Urinary bladder (tissue), 4 donors: ENCODE results near the gene CYP46A1. TPM values are rescaled to one million over a fixed set of nuclear protein-coding genes. Genes with fewer than 3 reads are reported as not detected.

Experiments used
- DNase-seq: peaks from one replicate; pipeline ENCODE4 v3.0.0-alpha.2; 2015; ENCODE audit errors: extremely low spot score
- H3K27ac ChIP-seq: one replicate; pipeline ENCODE4 v1.5.1; 2013; ENCODE audit warnings: low read depth, mild to moderate bottlenecking, moderate library complexity
- H3K36me3 ChIP-seq: one replicate; pipeline ENCODE4 v1.6.1; 2013; ENCODE audit warnings: mild to moderate bottlenecking, moderate library complexity; ENCODE audit not compliant: insufficient read depth
- H3K4me1 ChIP-seq: one replicate; pipeline ENCODE4 v1.6.1; 2013; ENCODE audit warnings: mild to moderate bottlenecking, moderate library complexity; ENCODE audit not compliant: insufficient read depth
- H3K4me3 ChIP-seq: one replicate; pipeline ENCODE4 v1.5.1; 2013; ENCODE audit warnings: low read depth, low read length
- WGBS: extraction: QIAGEN DNeasy Blood & Tissue Kit; methylation state at CpG from one replicate; pipeline ENCODE4 v1.1.7; 2013; 5-methylcytosine and 5-hydroxymethylcytosine counted together
- polyA plus RNA-seq: library from polyadenylated mRNA; stranded (reverse); fragments of 200-250 nt; gene quantifications from one replicate; pipeline ENCODE4 v1.2.3, GENCODE V29; 2013
- total RNA-seq: library from RNA; depleted of rRNA; stranded (reverse); fragments of >200 nt; gene quantifications from one replicate; pipeline ENCODE4 v1.2.3, GENCODE V29; 2014
- donor health status: healthy with polysubstance abuse.
- donor health status: healthy.

Gene CYP46A1
- total and polyA plus RNA-seq, 2 donors: 0.91 to 2.7 TPM

- DNase-seq: no peak
- no peaks in the 10 kb centered on the region for H3K4me1 ChIP-seq
Observed at GRCh38 chr14:99763527-99764221, 79.6 kb downstream of the CYP46A1 start.

DNA sequence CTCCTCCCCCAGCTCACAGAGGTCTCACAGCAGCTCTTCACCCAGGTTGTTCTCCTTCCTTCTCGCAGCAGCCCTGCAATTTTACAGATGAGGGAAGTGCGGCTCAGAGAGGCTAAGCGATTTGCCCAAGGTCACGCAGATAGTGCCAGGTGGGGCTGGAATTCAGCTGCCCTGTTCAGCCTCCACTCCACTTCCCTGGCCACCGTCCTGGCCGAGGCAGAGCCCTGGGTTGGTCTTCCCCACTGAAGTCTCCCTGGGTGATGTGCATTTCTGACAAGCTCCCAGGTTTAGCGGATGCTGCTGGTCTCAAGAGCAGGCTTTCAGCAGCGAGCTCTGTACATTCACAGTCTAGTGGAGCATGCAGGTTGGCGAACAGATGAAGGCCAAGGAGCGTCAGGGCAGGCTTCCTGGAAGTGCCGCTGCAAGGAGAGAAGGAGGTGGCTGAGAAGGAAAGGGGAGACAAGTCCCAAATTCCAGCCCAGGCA, 80.2 kb downstream of the CYP46A1 start:
- Histone ChIP-seq H3K36me3 (no peaks in the 10 kb centered on the region), H3K4me1 (no peaks in the 10 kb centered on the region), H3K4me3 (no peak overlapping the region), H3K27ac (no peak overlapping the region)
- 93% methylated on average over 11 of the region's 11 CpGs for WGBS
- no peak for DNase-seq

More at GRCh38 chr14:99763527-99764221, 79.6 kb downstream of the CYP46A1 start:
- Histone ChIP-seq H3K36me3 (no peaks in the 10 kb centered on the region), H3K4me3 (no peak overlapping the region), H3K27ac (no peak overlapping the region)
- WGBS: 91% methylated on average over 13 of the region's 13 CpGs

DNA sequence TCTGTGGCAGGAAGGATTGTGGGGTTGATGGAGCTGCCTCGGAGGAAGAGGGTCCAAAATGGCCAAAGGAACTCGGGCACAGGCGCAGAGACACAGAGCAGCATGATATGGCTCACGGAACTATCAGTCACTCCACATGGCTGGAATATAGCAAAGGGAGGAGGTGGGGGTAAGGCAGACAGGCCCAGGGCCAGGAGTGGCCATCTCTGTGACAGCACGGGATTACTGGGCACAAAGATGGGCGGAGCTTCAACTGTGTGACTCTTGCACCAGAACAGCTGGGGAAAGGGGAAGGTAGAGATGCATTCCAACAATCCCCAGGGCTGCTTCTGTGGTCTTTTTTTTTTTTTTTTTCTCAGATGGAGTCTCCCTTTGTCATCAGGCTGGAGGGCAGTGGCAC, 84.3 kb downstream of the CYP46A1 start:
- DNase-seq: no peak
- H3K4me3 ChIP-seq: no peak overlapping the region
- H3K4me1 ChIP-seq: no peaks in the 10 kb centered on the region
- WGBS: 74% methylated on average over 6 of the region's 6 CpGs
- H3K27ac ChIP-seq: no peak overlapping the region
- no peaks in the 10 kb centered on the region for H3K36me3 ChIP-seq

DNA sequence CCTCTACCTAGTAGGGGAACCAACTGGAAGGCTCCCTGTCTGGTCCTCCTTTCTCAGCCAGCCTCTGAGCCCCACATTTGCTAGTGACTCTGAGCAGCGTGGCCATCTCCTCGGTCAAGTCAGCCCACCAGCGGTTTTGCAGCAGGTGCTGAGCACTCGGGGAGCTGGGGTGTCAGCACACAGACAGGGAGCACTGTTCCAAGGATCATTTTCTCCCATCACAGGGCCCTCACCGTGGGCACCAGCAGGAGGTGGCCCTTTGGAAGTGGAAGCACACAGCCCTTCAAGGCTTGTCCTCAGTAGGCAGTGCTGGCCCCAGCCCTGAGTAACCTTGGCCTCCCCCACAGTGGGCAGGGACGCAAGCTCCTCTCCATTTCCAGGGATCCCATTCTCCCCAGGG, 85.0 kb downstream of the CYP46A1 start:
- WGBS: 97% methylated on average over 6 of the region's 6 CpGs
- Histone ChIP-seq H3K36me3 (no peaks in the 10 kb centered on the region), H3K27ac (no peak overlapping the region), H3K4me3 (no peak overlapping the region), H3K4me1 (no peaks in the 10 kb centered on the region)
- DNase-seq: no peak

DNA sequence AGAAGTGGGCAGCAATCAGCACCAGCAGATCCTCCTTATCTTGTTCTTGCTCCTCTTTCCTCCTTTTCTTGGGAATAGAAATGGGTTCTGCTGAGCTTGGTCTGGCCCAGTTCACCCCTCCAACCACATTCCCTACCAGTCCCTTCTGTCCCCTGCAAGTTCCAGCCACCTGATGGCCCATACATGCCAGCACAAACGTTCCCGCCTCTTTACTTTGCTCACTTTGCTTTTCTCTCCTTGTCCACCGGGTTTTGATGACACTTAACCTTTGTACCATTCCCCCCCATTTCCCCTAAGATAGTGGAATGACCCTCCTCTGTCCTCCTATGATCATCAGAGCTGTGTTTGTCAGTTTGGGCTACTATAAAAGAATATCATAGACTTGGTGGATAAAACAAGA, 85.7 kb downstream of the CYP46A1 start:
- no peaks in the 10 kb centered on the region for H3K4me1 ChIP-seq
- no peak overlapping the region for H3K27ac ChIP-seq
- no peak for DNase-seq

GRCh38 chr14:99772371-99773283, 88.5 kb downstream of the CYP46A1 start:
- H3K27ac ChIP-seq: no peak overlapping the region
- H3K4me1 ChIP-seq: no peaks in the 10 kb centered on the region
- H3K36me3 ChIP-seq: no peaks in the 10 kb centered on the region
- H3K4me3 ChIP-seq: no peak overlapping the region
- DNase-seq: no peak
- WGBS: 73% methylated on average over 8 of the region's 8 CpGs

More for the DNA sequence above, 85.7 kb downstream of the CYP46A1 start:
- Histone ChIP-seq H3K36me3 (no peaks in the 10 kb centered on the region), H3K4me3 (no peak overlapping the region)
- 81% methylated on average over 3 of the region's 3 CpGs for WGBS

- no peaks in the 10 kb centered on the region for H3K4me1 ChIP-seq
- H3K36me3 ChIP-seq: no peaks in the 10 kb centered on the region
- 65% methylated on average over 26 of the region's 26 CpGs for WGBS
- DNase-seq: no peak
- H3K4me3 ChIP-seq: no peak overlapping the region
- no peak overlapping the region for H3K27ac ChIP-seq
Observed at GRCh38 chr14:99773521-99774497, 89.7 kb downstream of the CYP46A1 start.

- WGBS: 45% methylated on average over 6 of the region's 6 CpGs
- DNase-seq: no peak
Observed at GRCh38 chr14:99774556-99775307, 90.6 kb downstream of the CYP46A1 start.

GRCh38 chr14:99775351-99775750, 91.3 kb downstream of the CYP46A1 start:
- no peak for DNase-seq
- 78% methylated on average over 9 of the region's 9 CpGs for WGBS
- no peaks in the 10 kb centered on the region for H3K4me1 ChIP-seq
- H3K4me3 ChIP-seq: no peak overlapping the region
- no peaks in the 10 kb centered on the region for H3K36me3 ChIP-seq
- H3K27ac ChIP-seq: no peak overlapping the region

More at GRCh38 chr14:99774556-99775307, 90.6 kb downstream of the CYP46A1 start:
- H3K27ac ChIP-seq: no peak overlapping the region
- no peaks in the 10 kb centered on the region for H3K36me3 ChIP-seq
- no peaks in the 10 kb centered on the region for H3K4me1 ChIP-seq
- H3K4me3 ChIP-seq: no peak overlapping the region

Other genes with a start within 250 kb of the CYP46A1 start
- 72.1 TPM for gene SETD3, start 203.4 kb upstream of the CYP46A1 start, total RNA-seq
- 68.6 TPM for gene SETD3, start 203.4 kb upstream of the CYP46A1 start, polyA plus RNA-seq
- gene CCNK, start 202.9 kb upstream of the CYP46A1 start, total RNA-seq: 74.9 TPM
- 18.6 TPM for gene CCNK, start 202.9 kb upstream of the CYP46A1 start, polyA plus RNA-seq
- gene CCDC85C, start 80.1 kb upstream of the CYP46A1 start, total RNA-seq: 5.8 TPM
- gene CCDC85C, start 80.1 kb upstream of the CYP46A1 start, polyA plus RNA-seq: 36.0 TPM
- gene HHIPL1, start 39.2 kb upstream of the CYP46A1 start, total RNA-seq: 3.8 TPM
- gene HHIPL1, start 39.2 kb upstream of the CYP46A1 start, polyA plus RNA-seq: 2.1 TPM
- 77.1 TPM for gene EML1, start 109.1 kb downstream of the CYP46A1 start, total RNA-seq
- 45.2 TPM for gene EML1, start 109.1 kb downstream of the CYP46A1 start, polyA plus RNA-seq